Urothelium cell line (cell line): Measurements from ENCODE around the gene SAAL1.

Experiments
- DNase-seq: peaks from one replicate; pipeline ENCODE4 v3.0.0; 2011; ENCODE audit warnings: low spot score, mixed read lengths
- FAIRE-seq: peaks from 2 replicates; lab custom pipeline; 2011; peaks lifted over from hg19 to GRCh38; lab: Jason Lieb, UNC

SAAL1 gene

GRCh38 chr11:18088966-18089365 lies 16.9 kb downstream of the SAAL1 start:
- no peak for DNase-seq
- FAIRE-seq, result no peak

GRCh38 chr11:18088366-18088765 lies 17.5 kb downstream of the SAAL1 start:
- FAIRE-seq (no peak), DNase-seq (no peak)

- DNase-seq, result no peak
These were observed 24.3 kb downstream of the SAAL1 start for GRCh38 chr11:18081551-18081950.

DNA sequence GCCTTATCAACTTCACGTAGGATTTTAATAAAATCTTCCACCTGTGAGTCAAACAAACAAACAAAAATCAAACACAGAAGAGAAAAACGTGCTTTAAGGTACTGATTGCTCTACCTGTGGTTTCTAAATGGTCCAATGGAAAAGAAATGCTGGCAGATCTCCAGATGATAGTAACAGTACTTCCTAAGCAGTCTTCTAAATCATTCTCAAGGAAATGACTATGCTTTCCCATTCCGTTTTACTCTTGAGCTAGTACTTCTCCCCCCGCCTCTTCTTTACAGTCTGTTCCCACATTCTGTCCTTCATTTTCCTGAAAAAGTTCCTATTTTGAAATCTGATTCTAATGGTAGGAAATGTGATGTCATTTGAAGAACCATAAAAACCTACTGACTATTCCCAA lies 25.4 kb downstream of the SAAL1 start:
- no peak for FAIRE-seq
- DNase-seq, result no peak

More at GRCh38 chr11:18081551-18081950, 24.3 kb downstream of the SAAL1 start:
- FAIRE-seq, result no peak

GRCh38 chr11:18078909-18079308 lies 27.0 kb downstream of the SAAL1 start:
- DNase-seq (no peak), FAIRE-seq (no peak)

DNA sequence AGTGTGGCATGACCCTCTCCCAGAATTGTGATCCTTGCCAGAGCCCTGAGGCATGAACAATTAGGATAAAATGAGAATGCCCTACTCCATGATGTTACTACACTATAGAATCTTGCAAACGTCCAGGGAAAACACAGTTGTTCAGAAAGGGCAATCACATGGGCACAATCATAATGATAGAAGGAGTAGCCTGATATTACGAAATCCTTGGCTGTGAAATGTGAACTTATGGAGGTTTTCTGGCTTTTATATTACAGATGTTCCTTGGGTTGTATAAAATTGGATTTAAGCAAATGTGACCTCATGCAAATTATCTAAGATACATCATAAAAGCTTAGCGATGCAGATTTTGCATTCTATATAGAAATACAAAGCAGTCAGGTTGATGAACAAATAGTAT lies 30.4 kb downstream of the SAAL1 start:
- FAIRE-seq, result no peak
- no peak for DNase-seq

GRCh38 chr11:18071098-18071705 lies 34.7 kb downstream of the SAAL1 start:
- no peak for FAIRE-seq
- no peak for DNase-seq

DNA sequence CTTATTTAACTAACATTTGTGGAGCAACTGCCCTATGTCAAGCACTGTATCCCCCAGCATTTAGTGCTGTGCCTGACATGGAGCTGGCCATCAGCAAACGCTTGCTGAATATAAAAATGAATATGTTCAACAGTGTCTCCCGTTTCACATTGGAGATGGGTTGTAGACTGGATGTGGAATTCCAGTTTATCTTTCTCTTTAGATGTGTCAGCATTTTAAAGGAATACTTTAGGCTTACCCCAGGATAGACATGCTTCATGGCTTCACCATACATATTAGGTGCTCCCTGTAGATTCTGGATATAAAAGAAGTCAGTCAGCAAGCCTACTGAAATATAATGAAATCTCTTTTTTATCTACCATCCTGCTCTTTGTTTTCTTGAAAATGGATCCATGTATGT lies 38.5 kb downstream of the SAAL1 start:
- no peak for FAIRE-seq
- no peak for DNase-seq

GRCh38 chr11:18066626-18067025 lies 39.3 kb downstream of the SAAL1 start:
- DNase-seq, result no peak
- no peak for FAIRE-seq

GRCh38 chr11:18065572-18065971 lies 40.3 kb downstream of the SAAL1 start:
- DNase-seq (no peak), FAIRE-seq (no peak)

DNA sequence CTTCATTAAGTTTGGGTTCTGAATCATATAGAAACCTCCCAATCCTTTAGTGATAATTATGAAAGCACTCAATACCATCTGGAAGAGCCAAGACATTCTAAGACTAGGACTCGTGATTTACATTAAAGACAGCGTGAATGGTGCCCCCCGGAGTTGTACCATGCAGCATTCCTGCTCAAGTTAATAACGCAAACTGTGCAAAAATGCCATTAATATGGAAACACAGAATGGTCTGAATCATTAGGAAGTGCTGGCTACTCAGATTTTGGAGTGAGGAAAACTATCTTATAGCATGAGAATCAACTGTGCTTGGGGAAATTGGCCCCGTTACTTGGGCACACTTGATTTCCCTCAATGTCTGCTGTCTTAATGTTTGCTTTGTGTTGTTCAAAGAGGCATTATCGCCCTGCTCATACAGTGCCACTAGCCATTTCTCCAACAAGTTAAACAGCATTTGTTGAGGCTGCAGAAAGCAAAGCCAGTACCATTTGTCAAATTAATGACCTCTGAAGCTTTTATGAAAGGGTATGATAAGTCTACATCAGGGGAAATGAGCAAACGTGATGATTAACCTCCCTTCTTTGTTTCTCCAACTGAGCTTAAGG lies 41.3 kb downstream of the SAAL1 start:
- no peak for FAIRE-seq

DNA sequence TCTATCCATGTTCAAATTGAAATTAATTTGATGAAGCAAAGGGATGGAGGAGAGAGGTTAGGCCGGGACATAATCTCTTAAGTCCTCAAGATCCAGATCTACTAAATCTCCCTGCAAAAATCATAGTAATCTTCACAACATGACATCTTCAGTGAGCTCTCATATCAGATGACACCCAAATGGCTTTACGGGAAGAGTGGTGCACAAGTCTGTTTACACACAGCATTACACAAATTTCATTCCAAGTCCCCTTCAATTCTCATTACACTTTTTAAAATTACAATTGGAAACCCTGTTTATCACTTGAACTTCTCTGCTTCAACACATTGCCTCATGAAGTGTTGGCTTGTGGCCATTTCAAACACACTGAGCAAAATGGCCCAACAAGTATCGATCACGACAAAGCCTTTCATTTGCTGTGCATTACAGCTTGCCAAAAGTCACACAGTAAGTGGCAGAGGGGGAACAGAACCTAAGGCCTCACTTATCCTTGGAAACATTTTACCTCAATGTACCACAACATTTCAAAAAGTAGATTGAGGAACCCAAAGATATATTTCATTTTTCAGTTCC lies 41.9 kb downstream of the SAAL1 start:
- FAIRE-seq (no peak), DNase-seq (no peak)

More for the DNA sequence above, 41.3 kb downstream of the SAAL1 start:
- no peak for DNase-seq

- FAIRE-seq (no peak), DNase-seq (no peak)
These were observed 42.8 kb downstream of the SAAL1 start for GRCh38 chr11:18063125-18063524.

- DNase-seq, result no peak
These were observed 44.5 kb downstream of the SAAL1 start for GRCh38 chr11:18061351-18061750.

GRCh38 chr11:18056561-18057181 lies 49.2 kb downstream of the SAAL1 start:
- FAIRE-seq, result no peak
- DNase-seq, result no peak

More at GRCh38 chr11:18061351-18061750, 44.5 kb downstream of the SAAL1 start:
- FAIRE-seq, result no peak

DNA sequence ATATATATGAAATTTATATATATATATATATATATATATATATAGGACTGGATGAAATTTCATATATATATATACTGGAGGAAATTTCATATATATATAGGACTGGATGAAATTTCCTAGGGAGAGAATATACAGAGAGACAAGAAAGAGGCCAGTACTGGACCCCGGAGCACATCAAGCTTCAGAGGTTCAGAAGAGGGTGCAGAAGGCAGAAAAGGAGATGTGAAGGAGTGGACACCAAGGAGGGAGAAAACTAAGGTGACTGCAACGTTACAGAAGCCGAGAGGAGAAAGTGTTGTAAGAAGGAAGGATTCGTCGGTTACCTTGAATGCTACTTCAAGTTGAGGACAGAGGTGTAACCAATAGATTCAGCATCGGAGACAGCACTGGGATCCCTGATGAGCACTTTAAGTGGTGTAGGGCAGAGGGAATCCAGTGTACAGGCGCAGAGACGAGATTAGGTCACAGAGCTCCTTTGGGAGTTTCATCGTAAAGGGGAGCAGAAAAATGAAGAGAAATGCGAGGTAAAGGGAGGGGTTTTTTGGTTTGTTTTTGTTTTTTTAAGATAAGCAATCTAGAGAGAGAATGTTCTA lies 51.3 kb downstream of the SAAL1 start:
- no peak for FAIRE-seq

GRCh38 chr11:18050848-18051247 lies 55.0 kb downstream of the SAAL1 start:
- DNase-seq, result no peak
- FAIRE-seq, result no peak

More for the DNA sequence above, 51.3 kb downstream of the SAAL1 start:
- no peak for DNase-seq

DNA sequence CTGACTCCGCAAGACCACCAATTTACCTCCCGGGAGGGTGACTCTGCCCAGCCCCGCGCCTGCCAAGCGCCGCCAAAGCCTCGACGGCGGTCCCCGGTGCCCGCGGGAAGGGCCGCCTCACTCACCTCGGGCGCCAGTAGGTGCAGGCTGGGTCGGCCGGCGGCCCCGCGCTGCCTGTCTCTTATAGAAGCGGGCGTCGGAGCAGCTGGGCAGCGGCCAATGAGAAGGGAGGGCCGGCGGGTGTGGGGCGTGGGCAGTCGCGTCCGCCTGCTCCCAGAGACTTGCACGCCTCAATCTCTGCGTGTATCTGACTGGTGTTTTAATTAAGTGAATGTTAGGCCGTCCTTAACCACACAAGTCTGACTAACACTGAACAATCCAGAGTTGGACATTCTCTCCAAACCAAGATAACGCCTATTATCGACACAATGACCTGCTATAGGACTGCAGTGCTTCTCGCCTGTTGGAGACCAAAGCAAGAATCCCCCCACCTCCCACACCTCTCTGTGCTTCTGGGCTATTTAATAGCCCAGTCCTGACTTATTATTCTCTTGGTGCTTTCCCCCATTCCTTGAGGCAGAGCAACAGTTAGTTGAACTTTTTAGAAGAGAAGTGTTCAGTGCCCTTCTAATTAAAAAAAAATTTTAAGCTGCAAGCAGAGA lies 59.6 kb downstream of the SAAL1 start, which contains the start of gene TPH1:
Gene TPH1, minus strand, starts transcription at position 154 of the 662 bp plus-strand sequence. CDS start 5,507 bp downstream, outside the sequence.
- no peak for FAIRE-seq
- DNase-seq, result no peak

GRCh38 chr11:18036456-18036855 lies 69.4 kb downstream of the SAAL1 start:
- DNase-seq, result no peak
- FAIRE-seq, result no peak
